Measurements from ENCODE around the gene CERS6. TPM values are rescaled to one million over a fixed set of nuclear protein-coding genes. Genes with fewer than 3 reads are reported as not detected.

Gene CERS6
- total and polyA plus RNA-seq, 2 of the 8 experiments (the other 6 are each of a cell fraction or from before 2014, with no cell fraction given), result 6.8 to 28.2 TPM

GRCh38 chr2:168593713-168594112 lies 137.6 kb downstream of the CERS6 start:
- no peaks in the 10 kb centered on the region for H3K36me3 ChIP-seq (ENCODE audit: control insufficient read depth in 2 of 4, insufficient read depth in 4 of 4, low read length in 3 of 4)
- H3K27ac ChIP-seq (ENCODE audit: low read depth, low read length), result no peak overlapping the region
- no peak overlapping the region for H2AFZ ChIP-seq (ENCODE audit: low read length)
- H3K56ac ChIP-seq (replicated peaks; ENCODE audit: insufficient read length, low read depth, low read length), result no peak overlapping the region
- H3K9ac ChIP-seq (replicated peaks in 1 of 4; ENCODE audit: extremely low read depth in 1 of 4, low read depth in 3 of 4, low read length in 3 of 4), result no peak overlapping the region
- 83% methylated on average over 1 of the region's 1 CpG; no CpG with 5 or more reads in 1 of the 2 experiments for WGBS, 2 experiments (ENCODE audit: extremely low coverage in 1 of 2, insufficient coverage in 1 of 2, insufficient read length in 1 of 2, insufficient replicate concordance in 2 of 2, low coverage in 1 of 2, low lambda C conversion rate in 2 of 2, missing lambda C conversion rate in 1 of 2)
- H3K27me3 ChIP-seq (replicated peaks in 1 of 4; ENCODE audit: control insufficient read depth in 3 of 4, extremely low read depth in 1 of 4, insufficient read depth in 3 of 4, low read length in 3 of 4), result no peaks in the 10 kb centered on the region
- H3K4ac ChIP-seq (replicated peaks; ENCODE audit: insufficient read length, low read depth, low read length), result no peak overlapping the region
- H2BK15ac ChIP-seq (ENCODE audit: low read length), result no peak overlapping the region
- no peak for FAIRE-seq
- no peaks in the 10 kb centered on the region for H4K20me1 ChIP-seq (replicated peaks in 1 of 2; ENCODE audit: control insufficient read depth in 1 of 2, insufficient read depth in 2 of 2, low read length in 2 of 2)
- no peak overlapping the region for H4K8ac ChIP-seq (ENCODE audit: extremely low read depth, insufficient read depth, low read length)
- peaks cover 3 to 16% (median 8%) of the 10 kb centered on the region in 4 experiments for H3K4me1 ChIP-seq (replicated peaks in 1 of 4; ENCODE audit: control insufficient read depth in 3 of 4, insufficient read depth in 4 of 4, low read length in 3 of 4)
- H3K79me1 ChIP-seq (ENCODE audit: low read depth, low read length), result peaks cover 3% of the 10 kb centered on the region; the same call in 1 of the 2 replicates
- no peak overlapping the region for H4K5ac ChIP-seq (ENCODE audit: insufficient read length, low read depth, low read length)
- H3K23ac ChIP-seq (ENCODE audit: insufficient read length), result no peak overlapping the region
- no peak overlapping the region for H3K4me2 ChIP-seq (ENCODE audit: insufficient read depth in 1 of 2, low read depth in 2 of 2, low read length in 2 of 2)
- ChIA-PET CTCF (ENCODE audit: partially characterized antibody) (no interaction called here), POLR2A (ENCODE audit: partially characterized antibody) (no interaction called here)
- no peak overlapping the region for H2BK120ac ChIP-seq (replicated peaks; ENCODE audit: low read depth, low read length)
- no peak for TF ChIP-seq SP1 (IDR thresholded peaks at IDR 0.05; ENCODE audit: low read depth, low read length)
- no peak for TF ChIP-seq SIX5 (IDR thresholded peaks at IDR 0.05; ENCODE audit: low read depth, low read length)
- TF ChIP-seq POU5F1 (IDR thresholded peaks at IDR 0.05; ENCODE audit: low read depth, low read length), result no peak
- no peak for TF ChIP-seq TEAD4 (IDR thresholded peaks at IDR 0.05; ENCODE audit: low read depth, low read length)
- H2BK12ac ChIP-seq (ENCODE audit: low read depth, low read length), result no peak overlapping the region
- no peaks in the 10 kb centered on the region for H3K23me2 ChIP-seq (ENCODE audit: low read depth, low read length)
- H3K14ac ChIP-seq (ENCODE audit: insufficient read length), result no peak overlapping the region
- no peak overlapping the region for H3K18ac ChIP-seq (ENCODE audit: extremely low read depth, low read length)
- H3K4me3 ChIP-seq (ENCODE audit: extremely low read depth in 1 of 4, insufficient read depth in 2 of 4, low read depth in 3 of 4, low read length in 4 of 4), result no peak overlapping the region
- H3K79me2 ChIP-seq (ENCODE audit: control insufficient read depth in 1 of 2, insufficient read depth in 2 of 2, low read length in 2 of 2), result peaks cover 0 to 8% of the 10 kb centered on the region in 2 experiments; a peak in 2 of 4 replicates
- no peak overlapping the region for H4K91ac ChIP-seq (replicated peaks; ENCODE audit: insufficient read length, low read length)
- no peak overlapping the region for H2BK20ac ChIP-seq (ENCODE audit: low read length)
- DNase-seq (ENCODE audit: low read depth in 1 of 2, low spot score in 2 of 2), result no peak
- H2BK5ac ChIP-seq (ENCODE audit: low read depth, low read length), result no peak overlapping the region
- no peak overlapping the region for H2AK5ac ChIP-seq (ENCODE audit: low read depth, low read length)
- H3K9me3 ChIP-seq (ENCODE audit: insufficient read depth in 2 of 2, low read depth in 1 of 2, low read length in 1 of 2), result no peaks in the 10 kb centered on the region
